ENCODE results near the gene SND1. TPM values are rescaled to one million over a fixed set of nuclear protein-coding genes. Genes with fewer than 3 reads are reported as not detected.

The SND1 gene
- total RNA-seq, 1 donor from 2014 or later: 185 TPM

DNA sequence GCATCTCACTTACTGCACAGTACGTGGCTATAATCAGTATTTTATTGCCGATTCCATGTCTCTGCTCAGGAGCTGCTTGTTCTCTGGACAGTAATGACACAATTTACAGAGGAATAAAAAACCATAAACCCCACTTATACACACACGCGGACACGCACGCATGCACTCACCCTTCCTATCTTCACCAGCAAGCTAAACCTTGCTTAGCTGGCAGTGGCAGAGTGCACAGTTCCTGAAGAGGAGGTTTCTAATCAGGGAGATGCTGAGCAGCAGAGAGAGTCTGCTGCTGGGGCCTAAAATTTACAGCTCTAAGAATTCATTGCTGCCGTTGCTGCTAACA lies 66.3 kb downstream of the SND1 start:
- no peak for DNase-seq (ENCODE audit: extremely low read depth, low read depth, low spot score)

DNA sequence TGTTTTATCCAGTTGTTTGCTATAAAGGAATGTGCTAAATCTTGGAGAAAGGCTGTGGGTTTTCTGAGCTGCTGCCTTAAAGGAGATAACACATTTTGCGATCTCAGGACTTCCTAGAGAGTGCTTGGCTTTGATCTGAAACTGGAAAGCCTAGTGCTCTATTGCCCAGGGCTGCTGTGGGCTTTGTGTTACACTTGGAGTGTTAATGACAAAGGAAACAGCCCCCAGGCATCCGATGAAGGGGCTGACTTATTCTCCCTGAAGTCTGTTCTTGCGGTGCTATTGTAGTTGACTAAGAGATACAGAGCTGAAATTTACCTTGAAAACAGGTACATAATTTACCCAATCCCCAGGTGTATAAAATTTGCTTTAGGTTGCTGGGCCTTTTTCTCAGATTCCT lies 74.5 kb downstream of the SND1 start:
- DNase-seq (ENCODE audit: extremely low read depth, low read depth, low spot score): no peak

DNA sequence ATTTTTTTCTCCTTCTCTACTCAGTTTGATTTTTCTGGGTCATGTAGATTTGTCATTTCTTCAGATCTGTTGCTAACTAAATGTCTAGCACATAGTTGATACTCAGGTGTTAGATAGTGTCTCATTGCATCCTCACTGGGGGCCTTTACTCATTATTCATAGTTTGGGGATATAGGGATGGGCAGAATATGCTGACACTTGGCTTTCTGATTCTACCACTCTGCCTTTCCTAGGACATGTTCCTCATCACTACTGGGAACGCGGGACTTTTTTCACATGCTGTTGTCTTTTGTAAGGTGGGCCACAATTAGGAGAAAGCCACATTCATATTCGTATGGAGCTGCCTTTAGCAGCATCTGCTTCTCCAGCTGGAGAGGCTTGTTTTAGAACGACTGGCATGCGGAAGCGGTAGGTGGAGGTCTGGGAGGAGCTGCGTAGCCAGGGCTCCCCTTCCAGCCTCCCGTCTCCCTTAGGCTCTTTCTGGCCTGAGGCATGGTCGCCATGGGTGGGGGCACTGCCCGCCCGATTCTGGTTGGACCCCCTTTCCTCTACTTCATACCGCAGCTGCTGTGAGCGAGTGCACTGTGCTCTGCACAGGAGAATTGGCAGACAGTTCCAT lies 78.8 kb downstream of the SND1 start:
- no peak for DNase-seq (ENCODE audit: extremely low read depth, low read depth, low spot score)

DNA sequence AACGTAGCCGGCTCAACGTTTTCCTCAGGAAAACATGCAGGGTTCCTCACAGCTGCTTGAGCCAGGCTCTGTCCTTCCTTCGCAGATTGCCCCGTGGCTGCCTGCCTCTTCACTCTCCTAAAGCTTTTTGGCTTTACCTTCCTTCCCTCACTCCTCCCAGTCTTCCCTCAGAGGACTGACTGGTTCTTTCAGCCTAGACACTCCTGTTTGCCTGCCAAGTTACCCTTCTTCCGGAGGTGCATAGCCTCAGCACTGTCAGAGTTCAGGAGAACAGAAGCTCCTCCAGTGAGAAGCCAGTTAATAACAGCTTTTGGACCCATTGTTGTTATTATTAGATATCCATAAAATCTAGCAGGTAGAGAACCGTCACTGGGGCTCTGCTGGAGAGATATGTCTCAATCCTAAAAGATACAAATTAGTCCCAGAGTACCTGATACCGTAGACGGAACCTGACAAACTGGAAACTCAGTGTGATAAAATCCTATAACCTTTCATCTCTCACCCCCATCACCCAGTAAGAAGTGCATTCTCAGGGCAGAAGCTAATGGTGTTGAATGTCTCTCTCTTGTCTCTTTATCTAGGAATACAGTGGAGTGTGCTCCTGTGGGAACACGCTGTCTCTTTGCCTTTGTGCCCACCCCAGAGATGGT lies 79.6 kb downstream of the SND1 start:
- no peak for DNase-seq (ENCODE audit: extremely low read depth, low read depth, low spot score)

DNA sequence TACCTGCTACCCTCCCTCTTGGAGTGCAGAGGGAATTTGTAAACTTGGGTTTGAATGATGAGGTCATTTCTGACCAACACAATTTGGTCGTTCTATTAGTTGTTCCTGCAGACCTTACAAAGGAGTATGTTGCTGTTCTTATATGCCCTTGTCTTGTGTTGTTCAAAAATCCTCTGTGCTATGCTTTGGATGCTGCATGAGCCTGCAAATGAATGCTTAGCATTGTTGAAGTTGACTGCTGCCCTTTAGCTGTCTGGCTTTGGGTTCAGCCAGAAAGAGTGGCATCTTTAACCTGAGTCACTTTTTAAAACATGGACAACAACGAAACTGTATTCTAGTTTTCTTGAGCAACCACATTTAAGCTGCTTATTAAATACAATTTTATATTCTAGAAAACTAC lies 80.3 kb downstream of the SND1 start:
- DNase-seq (ENCODE audit: extremely low read depth, low read depth, low spot score): no peak

DNA sequence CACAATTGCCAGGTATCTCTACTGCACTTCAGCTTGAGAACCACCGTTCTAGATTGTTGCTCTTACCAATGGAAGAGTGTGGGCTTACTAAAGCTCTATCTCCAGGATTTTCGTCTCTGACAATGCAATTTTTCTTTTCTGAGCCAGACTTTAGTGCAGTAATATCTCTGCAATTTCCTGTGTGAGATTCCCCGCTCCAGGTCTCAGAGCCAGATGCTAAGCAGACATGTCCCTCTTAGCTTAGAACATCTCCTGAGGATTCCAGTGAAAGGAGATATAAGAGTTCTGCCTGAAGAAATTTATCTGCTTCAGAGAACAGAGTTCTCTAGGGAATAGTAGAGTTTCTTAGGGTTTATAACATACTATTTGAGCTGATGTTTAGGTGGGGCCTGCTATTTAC lies 82.0 kb downstream of the SND1 start:
- DNase-seq (ENCODE audit: extremely low read depth, low read depth, low spot score): no peak

DNA sequence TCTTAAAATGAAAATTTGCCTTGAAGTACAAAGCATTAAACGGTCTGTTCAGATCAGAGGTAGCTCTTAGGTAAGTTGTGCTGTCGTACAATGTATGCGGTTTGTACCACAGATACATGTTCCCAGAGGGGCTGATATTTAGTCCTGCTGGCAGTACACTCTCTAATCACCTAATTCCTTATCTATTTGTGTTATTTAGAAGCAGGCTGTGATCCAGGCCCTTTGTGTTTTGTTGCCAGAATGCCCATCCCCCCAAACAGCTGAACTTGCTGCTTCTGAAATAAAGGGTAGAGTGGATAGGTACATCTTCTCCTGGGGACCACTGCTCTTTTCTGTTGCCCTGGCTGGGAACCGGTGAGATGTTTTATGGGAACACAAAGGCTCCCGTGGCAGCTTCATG lies 84.5 kb downstream of the SND1 start:
- DNase-seq (ENCODE audit: extremely low read depth, low read depth, low spot score): no peak

DNA sequence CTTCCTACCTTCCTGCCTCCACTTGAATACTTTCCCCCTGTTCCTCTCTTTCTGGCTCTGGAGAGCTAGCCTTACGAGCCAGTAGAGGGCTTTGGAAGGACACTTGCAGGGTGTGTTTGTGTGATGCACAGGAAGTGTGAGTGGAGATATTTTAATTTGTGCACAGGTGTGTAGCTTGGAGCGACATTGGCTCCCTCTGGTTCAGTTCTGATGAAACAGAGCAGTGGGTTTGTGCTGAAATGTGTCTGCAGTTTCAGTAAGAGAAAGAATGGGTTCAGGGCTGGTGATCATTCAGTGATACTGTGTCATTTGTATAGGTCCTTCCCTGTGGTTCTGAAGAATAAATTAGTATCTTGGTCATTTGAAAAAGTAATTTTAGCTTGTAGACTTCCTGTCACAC lies 86.9 kb downstream of the SND1 start:
- no peak for DNase-seq (ENCODE audit: extremely low read depth, low read depth, low spot score)

DNA sequence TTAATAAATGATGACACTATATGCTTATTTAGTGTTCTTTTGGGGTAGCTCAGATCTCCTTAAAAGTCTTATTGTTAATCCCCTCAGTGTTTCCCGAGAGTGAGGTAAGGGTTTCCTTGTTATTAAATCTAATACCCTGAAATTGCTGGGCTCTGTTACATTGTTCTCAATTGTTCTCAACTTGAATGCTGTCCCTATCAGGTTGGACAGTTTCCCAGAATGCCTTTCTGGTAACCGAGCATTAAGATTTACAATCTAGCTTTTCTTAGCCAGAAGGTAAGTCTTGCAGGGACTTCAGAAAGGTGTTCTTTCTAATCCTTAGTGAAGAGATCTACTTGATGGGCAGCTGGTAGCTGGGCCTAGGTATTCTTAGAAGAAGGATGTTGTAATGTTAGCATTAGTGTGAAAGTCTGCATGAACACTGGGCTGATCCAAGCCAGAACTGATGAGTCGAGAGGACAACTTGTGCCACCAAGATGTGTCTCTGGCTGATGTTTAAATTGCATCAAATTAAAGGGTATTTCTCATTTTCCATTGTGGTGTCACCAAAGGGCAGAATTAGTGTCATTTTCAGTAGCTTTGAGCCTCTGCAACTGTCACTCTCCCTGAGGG lies 89.9 kb downstream of the SND1 start:
- no peak for DNase-seq (ENCODE audit: extremely low read depth, low read depth, low spot score)

DNA sequence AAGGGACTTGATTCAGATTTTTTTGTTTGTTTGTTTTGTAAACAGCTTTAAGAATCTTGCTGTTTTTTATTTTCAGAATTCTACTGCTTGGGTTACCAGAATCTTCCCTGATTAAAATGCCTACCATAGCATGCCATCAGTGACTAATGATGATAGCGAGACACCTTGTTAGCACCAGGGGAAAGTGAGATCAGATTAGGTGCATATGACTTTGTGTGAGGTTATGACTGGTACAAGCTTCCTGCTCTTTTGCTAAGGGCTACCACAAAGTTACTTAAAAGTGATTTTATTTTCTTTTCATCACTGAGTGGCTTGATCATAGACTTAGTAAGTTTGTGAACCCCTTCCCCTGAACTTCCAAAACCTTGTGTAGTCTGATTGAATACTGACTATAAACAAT lies 93.5 kb downstream of the SND1 start:
- no peak for DNase-seq (ENCODE audit: extremely low read depth, low read depth, low spot score)

DNA sequence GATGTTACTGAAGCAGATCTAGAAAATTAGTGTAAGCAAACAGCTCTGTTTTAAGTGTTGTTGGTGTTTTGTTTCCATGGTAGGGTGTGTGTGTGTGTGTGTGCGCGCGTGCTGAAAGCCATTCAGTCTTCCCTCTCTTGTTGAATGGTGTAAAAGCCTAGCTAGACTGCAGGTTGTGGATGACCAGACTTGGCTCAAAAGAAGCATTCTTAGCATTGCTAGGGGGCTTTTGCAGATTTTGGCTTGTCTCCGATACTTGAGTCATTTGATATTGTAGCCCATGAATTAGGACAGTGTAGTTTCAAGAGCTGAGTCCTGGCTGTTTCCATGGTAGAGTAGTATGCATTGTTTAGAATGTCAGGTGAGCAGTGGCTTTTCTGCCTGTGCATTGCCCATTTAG lies 99.1 kb downstream of the SND1 start:
- no peak for DNase-seq (ENCODE audit: extremely low read depth, low read depth, low spot score)

DNA sequence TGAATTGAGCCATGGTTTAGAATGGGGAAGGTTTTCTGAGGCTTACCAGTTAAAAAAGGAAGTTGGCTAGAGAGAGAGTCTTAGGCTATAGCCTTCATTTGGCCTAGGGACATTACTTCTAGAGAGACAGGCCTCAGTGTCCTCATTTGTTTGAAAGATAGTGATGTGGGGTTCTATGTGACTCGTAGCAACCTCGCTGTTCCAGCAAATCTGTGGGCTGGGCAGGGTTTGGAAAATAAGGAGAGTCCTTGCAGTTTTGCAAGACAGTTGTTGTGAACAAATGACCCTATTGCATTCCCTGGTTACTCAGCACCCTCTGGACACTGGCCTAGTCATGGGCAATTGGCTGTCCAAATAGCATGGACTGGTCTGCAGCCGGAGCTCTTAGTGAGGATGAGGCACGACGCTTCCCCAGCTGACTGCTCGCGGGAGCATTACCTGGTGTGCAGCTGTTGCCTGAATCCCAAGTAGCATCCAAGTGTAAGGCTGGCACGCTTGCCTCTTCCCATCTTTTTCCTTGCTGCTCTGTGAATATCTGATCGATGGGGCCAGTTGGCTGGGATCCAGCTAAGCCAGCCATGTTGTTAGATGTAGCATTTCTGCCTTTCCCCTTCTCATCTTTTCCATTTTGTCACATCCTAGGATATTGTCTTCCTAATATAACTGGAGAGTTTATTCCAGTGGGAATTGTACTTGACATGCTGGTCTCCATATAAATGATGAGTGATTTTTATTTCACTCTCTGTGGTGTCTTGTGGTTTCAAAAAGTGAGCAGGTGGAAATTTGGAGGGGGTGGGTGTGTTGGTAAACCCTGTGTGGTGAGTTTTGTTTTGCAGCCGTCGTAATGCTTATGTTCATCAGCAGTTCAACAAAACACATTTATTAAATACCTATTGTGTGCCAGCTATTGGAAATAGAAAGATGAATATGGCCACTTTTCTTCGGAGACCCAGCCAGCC lies 99.8 kb downstream of the SND1 start:
- no peak for DNase-seq (ENCODE audit: extremely low read depth, low read depth, low spot score)

DNA sequence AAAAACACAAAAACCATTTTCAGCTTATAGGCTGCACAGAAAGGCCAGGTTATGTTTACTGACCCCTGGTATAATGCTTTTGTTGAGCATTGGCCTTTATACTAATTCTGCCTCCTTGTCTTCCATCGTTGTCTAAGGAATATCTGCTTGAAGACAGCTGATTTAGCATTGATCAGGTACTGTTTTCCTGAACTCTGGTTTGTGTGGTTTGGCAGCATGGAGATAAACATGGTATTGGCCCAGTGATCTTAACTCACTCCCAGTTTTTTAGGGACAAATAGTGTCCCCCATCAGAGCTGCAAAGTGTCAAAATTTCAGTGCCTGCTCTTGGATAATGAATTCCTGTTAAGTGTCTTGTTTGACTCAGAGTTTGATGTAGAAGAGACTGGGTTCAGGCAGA lies 100.8 kb downstream of the SND1 start:
- no peak for DNase-seq (ENCODE audit: extremely low read depth, low read depth, low spot score)

DNA sequence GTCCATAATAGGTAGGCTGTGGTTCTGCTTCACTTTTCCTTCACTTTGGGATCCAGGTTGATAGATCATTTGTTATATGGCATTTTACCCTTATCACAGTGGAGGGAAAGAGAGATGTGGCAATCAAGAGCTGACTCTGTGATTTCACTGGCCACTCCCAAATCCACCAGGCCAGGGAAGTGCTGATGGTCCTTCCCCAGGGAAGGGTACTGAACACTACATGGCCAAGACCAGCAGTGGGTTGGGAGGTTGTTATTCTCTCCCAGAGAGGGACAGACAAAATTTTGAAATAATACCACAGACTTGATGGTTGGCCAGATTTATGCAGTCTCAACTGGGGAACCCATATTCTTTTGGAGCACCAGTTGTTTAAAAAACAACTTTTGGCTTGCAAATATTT lies 102.5 kb downstream of the SND1 start:
- no peak for DNase-seq (ENCODE audit: extremely low read depth, low read depth, low spot score)

DNA sequence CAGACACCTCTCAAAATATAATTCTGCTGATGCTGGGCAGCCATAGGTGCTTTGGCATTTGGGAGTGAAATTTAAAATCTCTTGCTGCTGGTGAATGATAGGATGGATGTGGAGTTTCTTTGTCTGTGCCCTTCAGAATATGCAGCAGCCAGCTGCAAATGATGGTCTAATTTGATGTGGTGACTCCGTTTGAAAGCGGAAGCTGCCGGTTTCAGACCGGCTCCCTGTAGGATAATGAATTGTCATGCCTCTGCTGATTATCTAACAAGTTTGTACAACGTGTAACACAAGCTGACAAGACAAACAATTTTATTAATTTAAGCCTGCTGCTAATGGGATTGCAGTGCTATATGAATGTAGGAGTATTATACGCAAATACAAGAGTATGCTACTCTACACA lies 103.5 kb downstream of the SND1 start:
- DNase-seq (ENCODE audit: extremely low read depth, low read depth, low spot score): no peak

DNA sequence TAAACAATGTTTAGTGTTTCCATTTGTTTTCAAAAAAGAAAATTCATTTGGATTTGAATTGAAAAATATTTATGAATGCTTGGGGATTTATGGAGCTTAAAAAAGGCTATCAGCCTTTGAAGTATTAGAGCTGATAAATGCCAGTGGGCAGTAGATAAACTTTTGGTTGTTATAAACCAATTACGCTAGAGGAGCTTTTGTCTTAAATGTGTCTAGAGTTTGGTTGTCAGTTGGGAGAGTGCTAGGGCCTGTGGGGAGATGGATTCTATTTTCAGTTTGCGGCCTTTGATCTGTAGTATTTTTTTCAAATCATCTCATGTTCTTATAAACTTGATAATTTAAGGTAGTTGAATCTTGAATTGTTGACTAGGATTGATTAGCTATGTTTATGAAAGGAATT lies 104.0 kb downstream of the SND1 start:
- no peak for DNase-seq (ENCODE audit: extremely low read depth, low read depth, low spot score)

DNA sequence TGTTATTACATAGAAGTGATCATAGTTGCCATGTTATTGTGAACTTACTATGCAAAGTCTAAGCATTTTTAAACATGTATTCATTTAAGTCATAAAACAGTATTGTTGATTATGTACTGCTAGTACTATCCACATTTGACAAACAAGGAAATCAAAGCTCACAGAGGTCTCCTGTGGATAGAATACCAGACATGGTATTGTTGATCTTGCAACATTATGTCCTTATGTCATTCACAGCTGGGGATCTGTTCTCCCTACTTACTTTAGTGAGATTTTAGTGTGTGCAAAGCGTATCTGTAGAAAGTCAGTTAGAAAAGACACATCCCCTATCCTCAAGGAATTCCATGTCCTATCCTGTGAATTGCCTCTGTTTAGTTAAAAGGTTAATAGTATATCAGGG lies 106.1 kb downstream of the SND1 start:
- DNase-seq (ENCODE audit: extremely low read depth, low read depth, low spot score): no peak

DNA sequence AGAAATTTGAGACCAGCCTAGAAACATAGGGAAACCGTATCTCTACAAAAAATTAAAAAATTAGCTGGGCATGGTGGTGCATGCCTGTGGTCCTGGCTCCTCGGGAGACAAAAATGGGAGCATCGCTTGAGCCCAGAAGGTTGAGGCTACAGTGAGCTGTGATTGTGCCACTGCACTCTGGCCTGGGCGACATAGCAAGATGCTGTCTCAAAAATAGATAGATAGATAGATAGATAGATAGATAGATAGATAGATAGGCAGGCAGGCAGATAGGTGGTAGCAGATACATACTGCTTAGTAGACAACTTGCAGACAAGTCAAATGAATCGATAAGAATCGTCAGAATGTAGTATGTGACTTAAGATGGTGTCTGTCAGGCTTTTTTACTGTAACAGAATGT lies 106.9 kb downstream of the SND1 start:
- no peak for DNase-seq (ENCODE audit: extremely low read depth, low read depth, low spot score)

DNA sequence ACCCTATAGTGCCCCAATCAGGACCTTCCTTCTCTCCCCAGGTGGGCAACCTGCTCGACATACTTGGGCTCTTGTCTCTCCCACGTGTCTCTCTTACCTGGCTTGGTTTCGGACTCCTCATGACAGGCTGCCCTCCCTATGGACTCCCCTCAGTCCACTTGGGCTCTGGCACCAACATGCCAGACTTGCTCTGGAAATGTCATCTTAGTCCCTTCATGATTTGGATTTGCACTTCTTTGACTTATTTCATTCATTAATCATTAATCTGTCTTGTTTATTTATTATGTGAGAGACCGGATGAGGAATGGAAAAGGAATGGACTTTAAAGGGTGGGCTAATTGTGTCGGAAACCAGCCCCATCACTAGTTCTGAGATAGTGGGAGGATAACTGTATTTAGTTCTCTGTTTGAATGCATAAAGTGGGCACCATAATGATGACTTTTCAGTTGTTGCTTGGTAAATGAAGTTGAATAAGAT lies 108.0 kb downstream of the SND1 start:
- no peak for DNase-seq (ENCODE audit: extremely low read depth, low read depth, low spot score)

DNA sequence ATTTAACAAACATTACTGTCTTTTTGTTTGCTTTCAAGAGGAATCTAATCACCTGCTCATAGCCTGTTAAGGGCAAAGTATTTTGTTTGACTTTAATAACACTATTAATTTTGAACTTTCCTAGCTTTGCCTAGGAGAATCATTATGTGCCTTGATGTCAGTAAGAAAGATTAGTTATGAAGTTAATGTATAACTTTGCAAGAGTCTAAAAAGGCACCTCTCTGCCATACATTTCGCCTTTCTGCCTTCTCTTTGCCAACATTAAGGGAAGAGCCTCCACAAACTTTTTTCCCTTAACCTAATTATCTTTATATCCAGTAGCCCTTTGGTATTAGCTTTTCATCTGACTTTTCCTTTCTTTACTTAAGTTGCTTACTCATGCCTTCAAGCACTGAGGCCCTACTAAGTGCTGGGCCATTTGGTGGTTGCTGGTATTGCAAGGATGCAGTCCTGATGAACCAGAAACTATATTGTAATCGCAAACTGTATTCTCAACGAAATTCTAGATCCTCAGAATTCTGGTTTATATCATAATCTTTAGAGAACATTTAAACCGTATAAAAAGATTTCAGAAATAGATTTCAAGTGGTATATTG lies 108.5 kb downstream of the SND1 start:
- DNase-seq (ENCODE audit: extremely low read depth, low read depth, low spot score): no peak

DNA sequence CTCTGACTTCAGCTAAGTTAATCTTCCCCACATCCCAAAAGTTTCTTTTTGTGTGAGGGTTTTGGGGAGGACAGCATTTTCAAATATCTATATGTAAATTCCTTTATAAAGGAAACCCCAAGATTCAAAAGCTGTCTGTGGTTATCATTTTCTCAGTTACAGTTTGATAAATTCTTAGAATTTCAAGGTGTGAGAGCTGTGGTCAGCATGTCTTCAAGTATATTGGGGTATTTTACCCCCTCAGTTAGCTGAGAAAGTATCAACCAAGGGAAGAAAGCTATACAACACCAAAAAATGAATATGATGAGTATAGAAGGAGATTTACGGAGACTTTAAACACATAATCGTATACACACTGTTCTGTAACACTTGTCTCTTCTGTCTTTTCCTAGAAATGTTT lies 109.2 kb downstream of the SND1 start:
- DNase-seq (ENCODE audit: extremely low read depth, low read depth, low spot score): no peak
